Activated naive CD4-positive, alpha-beta T cell treated with anti-CD3 and anti-CD28 coated beads, Interleukin-2, amount 50 U/mL, for 16 hours (primary cell): ENCODE measurements around the gene C1orf122.

Experiments
- DNase-seq: peaks from one replicate; pipeline ENCODE4 v3.0.0-alpha.2; 2020

The C1orf122 gene

DNA sequence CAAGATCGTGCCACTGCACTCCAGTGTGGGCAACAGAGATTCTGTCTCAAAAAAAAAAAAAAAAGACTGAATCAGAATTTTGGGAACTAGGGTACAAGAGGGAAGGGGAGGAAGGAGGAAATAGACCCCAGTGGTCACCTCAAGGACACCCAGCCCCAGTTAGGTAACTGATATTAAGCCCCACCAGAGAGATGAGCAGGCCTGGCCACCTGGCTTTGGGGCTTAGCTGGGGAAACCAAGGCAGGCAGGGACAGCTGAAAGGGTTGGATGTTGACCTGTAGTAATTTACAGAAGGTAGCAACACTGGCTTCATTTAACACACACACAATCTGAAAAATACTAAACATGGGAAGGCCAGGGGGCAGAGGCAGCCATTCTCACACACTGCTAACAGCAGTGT lies 5.2 kb upstream of the C1orf122 start:
- no peak for DNase-seq

DNA sequence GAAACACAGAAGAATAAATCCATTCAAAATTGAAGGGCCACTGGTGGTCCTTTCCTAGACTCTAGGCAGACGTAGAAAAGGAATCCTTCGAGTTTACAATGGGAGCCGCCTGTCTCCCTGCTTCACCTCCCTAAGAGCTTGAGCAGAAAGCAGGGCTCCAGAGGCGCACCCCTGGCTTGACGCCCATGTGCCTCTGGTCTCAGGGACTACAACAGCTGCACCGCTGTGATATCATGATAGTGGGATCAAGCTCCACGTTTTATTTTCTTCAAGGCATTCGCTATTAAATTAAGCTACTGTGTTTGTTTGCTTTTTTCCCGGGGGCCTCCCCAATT lies 403 bp upstream of the C1orf122 start:
- no peak for DNase-seq

DNA sequence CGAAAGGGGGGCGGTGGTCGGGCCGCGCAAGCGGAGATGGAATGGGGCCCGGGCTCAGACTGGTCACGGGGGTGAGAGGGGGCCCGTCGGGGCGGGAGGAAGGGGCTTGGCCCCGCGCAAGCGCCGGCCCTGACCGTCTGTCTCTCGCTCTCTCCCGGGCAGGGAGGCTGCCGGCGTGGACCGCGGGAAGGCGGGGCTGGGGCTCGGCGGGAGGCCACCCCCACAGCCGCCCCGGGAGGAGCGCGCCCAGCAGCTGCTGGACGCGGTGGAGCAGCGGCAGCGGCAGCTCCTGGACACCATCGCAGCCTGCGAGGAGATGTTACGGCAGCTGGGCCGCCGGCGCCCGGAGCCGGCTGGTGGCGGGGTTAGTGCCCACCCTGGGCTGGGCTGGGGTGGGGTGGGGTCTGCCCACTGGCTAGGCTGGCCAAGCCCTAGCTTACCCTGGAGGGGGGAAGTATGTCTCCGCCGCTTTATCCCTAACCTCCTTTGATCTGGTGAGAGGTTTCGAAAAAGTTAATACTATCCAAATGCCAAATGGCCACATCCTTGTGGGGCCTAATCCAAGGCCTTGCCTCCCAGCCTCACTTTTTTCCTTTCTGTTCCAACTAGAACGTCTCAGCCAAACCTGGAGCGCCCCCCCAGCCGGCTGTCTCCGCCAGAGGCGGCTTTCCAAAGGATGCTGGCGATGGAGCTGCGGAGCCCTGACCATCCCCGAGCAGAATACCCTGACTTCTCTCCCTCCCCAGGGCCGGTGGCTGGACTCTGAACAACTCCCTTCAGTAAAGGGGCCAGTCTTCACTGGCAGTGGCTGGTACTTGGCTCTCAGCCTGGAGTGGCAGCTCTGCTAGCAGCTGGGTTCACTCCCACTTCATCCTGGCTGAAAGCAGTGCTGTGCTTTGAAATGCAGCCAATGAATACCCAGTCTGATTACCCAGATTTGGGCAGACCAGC lies 1.1 kb downstream of the C1orf122 start:
- peak; percentile 40 for DNase-seq

DNA sequence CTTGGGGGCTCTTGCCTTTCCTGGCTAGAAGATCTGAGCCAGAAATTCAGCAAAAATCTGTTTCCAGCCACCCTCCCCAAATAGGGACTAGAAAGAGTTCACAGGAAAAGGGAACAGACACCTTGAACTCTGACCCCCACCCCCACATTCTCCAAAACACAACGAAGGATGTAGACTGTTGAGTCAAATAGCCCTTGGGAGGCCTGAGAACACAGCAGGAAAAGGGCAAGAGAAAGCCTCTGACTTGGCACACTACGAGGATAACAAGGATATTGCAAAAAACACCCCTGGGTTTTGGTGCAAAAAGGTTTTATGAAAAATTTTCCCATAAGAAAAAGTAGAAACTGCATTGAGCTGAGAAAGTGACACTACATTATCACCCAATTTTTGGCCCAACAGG lies 2.4 kb downstream of the C1orf122 start:
- no peak for DNase-seq

DNA sequence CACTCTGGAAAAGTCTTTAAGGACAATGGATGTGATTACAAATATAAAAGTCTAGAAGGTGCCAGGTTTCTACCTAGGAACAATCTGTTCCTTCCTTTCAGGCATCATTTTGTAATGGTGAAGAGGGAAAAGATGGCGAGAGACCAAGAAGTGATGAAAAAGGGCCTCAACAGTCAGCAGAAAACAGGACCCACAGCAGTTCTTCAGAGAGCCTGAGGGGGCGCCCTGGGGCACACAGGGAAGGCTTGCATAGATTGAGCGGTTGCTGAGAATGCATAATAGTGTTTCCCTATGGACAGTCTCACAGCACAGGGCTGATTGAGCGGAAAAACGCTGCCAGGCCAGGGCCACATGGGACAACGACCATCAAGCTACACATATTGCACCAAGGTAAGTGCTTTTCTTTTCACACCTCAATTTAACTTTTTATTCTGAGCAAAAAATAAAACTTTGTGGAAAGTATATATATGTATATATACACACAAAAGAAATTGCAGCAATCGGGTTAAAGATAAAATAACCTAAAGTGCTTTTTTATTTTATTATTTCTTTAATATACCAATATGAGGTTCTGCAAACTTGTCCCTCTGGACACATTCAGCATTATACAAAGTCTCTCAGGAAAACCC lies 3.6 kb downstream of the C1orf122 start:
- DNase-seq = peak; percentile 67

DNA sequence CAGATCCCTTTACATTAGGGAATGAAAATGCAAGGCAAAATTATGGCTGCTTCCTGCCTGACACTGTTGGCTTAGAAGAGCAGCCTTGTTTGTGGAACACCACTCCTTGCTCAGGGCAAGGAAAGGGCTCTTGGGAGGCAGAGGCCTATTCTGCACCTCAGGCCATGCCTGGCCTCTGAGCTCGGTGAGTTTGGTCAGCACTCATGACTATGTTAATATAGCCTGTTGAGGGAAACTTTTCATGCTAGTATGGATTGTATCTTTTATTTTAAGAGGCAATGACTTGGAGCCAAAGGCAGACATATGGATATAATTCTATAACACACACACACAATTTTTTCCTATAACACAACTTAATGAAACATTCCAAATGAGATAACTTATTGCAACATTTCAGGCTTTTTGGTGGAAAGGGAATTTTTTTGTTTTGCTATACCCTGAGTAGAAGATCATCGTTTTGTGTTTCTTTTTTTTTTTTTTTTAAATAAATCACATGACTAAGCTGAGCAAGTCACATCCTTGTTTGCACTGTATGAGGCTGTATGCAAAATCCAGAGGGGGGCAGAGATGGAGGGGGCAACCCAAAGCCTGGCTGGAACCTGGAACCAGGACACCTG lies 6.0 kb downstream of the C1orf122 start:
- no peak for DNase-seq

DNA sequence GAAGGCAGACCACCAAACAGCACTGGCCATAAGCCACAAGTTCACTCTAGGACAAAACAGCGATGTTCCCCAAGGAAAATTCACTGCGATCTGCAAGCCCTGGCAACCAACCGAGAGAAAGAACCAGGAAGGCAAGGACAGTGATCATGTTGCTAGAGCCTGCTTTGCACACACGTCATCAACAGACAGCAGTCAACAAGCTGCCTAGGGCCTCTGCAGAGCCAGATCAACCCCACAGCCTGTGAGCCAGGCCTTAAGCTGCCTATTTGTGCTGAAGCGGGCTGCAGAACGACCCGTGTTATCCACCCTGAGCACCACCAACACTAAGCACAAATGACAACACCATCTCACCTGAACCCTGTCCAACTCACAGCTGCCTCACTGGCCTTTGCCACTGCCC lies 6.7 kb downstream of the C1orf122 start:
- DNase-seq = no peak

DNA sequence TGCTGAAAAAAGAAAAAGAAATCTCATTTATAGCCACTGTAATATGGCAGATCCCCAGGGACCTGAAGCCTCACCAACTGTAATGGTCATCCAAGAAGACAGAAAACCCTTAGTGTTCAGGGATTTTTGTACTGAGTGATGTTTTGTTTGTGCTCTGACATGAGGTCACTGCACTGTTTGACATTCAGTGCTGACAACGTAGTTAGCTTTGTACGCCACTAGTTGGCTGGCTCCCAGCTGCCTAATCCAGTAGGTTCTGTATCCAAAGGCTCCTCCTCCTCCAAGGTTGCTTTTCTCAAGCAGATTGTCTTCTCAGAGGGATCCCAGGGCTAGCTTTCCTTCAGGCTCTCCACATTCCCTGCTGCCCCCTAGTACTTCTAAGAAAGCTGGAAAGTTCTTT lies 9.9 kb downstream of the C1orf122 start:
- DNase-seq = no peak

DNA sequence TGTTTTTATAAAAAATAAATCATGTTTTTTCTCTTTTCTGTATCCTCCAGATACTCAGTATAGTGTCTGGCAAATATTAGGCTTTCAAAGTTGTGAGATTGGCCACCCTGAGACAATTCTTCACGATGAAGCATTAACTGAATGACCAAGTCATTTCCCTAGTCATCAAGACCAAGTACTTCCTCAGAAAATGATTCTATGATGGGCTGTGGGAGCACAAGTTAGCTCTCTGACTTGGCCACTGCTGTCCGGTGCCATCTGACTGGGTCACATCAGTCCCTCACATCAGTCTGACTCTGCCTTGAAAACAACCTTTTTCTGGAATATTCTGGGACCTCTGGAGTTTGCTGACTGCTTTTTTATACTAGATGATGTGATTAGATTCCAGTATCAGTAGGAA lies 13.9 kb downstream of the C1orf122 start:
- DNase-seq = no peak

DNA sequence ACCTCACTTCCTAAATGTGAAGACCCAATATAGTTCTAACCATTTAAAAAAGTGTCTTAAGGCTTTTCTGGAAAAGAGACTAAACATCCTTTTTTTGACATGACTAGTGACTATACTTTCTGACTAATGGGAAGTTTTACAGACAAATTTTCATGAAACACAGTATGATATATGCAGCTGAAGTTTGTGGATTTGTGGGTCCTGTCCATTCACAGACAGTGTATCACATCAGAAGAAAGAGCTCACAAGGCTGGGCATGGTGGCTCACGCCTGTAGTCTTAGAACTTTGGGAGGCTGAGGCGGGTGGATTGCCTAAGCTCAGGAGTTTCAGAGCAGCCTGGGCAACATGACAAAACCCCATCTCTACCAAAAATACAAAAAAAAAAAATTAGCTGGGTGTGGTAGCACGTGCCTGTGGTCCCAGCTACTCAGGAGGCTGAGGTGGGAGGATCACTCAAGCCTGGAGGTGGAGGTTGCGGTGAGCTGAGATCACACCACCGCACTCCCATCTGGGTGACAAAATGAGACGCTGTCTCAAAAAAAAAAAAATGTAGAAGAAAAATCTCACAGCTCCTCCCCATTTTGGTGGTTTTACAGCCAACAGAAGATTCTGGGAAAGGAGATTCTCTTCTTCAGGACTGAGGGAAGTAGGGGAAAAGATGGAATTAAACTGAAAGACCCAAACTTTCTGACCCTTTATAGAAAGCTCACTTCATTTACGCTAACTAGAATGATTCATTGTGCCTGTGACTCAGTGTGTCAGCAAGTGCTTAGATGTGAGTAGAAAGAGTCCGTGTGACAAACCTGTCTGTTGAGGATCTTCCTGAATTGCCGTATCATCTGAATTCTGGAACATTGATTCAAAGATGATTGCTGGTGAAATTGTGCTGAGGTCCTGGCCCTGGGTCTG lies 15.6 kb downstream of the C1orf122 start:
- no peak for DNase-seq

DNA sequence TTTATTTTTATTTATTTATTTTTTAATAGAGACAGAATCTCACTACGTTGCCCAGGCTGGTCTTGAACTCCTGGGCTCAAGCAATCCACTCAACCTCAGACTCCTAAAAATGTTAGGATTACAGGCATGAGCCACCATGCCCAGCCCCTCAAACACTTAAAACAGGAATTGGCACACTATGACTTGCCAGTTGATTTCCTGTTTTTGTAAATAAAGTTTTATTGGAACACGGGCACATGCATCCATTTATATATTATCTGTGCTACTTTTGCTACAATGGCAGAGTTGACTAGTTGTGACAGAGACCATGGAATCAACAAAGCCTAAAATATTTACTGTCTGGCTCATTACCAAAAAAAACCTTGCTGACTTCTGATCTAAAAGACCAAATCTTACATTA lies 16.4 kb downstream of the C1orf122 start:
- no peak for DNase-seq

DNA sequence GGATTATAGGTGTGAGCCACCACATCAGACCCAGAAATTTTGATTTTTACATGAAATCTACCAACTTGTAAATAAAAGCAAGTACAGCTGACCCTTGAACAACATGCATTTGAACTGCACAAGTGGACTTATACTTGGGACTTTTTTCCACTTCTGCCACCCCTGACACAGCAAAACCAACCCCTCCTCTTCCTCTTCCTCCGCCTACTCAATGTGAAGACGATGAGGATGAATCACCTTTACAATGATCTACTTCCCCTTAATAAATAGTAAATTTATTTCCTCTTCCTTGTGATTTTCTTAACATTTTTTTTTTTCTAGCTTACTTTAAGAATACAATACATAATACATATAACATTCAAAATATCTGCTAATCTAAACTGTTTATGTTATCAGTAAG lies 17.9 kb downstream of the C1orf122 start:
- DNase-seq = no peak

DNA sequence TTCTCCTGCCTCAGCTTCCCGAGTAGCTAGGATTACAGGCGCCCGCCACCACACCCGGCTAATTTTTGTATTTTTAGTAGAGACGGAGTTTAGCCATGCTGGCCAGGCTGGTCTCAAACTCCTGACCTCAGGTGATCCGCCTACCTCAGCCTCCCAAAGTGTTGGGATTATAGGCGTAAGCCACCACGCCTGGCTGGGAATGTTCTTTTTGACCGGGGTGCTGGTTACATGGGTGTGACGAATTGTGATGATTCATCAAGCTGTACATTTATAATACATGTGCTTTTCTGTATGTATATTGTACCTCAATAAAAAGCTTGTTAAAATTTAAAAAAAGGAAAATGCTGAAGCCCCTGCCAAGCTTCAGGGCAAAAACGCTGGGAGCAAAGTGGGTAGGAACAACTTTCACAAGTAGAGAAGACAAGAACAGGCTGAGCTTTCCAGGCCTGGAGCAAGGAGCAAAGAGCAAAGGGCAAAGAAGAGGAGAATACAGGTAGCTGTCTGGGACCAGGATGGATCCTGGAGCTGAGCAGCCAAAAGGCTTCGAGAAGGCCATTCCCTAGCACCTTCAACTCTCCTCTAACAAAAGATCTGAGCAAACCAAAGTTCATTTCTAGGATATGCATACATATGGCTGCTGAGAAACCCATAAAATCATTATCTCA lies 21.0 kb downstream of the C1orf122 start:
- DNase-seq = no peak

DNA sequence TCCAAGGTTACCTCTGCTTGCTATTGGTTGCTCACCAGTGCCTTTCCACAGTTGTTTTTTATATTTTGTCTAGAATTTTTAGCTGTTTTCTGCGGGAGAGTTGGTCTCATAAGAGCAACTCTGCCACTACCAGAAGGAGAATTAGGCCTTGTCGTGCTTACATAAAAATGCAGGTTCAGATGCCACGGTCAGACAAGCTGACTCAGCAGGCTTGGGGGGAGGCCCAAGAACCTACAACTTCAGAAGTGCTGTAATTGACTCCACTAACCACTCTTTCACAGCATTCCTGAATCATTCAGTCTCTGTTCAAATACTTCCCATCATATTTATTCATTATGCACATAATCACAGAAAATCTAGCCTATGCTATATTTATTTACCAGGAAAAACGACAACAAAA lies 23.5 kb downstream of the C1orf122 start:
- DNase-seq = no peak

DNA sequence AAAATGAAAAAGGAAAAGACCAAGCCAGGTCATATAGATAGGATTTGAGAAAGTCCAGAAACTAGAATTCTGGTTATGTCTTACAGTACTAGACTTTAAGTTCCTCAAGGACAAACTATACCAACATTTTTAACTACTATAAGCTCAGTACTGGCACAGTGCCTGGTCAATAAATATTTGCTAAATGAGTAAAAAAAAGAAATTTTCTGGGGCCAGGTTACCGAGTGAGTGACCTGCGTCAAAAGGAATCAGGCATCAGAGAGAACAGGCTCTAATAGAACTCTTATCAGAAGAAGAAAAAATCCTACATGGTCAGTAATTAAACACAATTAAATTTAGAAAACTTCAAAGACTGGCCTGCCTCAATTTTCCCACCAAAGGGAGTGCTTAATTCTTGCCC lies 24.2 kb downstream of the C1orf122 start:
- DNase-seq = no peak

DNA sequence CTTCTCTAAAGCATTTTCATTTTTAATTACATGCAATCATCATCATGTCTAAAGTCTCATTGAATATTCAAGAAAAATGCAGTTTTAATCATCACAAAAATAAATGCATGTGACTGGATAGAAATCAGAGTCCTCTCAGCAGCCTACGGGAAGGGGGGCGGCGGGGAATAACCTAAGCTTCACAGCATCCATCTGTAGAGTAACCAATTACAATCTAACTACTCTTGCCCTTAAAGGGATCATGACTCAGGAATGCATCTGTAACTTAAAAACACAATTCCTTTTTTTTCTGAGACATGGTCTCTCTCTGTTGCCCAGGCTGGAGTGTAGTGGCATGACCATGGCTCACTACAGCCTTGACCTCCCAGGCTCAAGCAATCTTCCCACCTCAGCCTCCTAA lies 29.2 kb downstream of the C1orf122 start:
- DNase-seq = no peak

DNA sequence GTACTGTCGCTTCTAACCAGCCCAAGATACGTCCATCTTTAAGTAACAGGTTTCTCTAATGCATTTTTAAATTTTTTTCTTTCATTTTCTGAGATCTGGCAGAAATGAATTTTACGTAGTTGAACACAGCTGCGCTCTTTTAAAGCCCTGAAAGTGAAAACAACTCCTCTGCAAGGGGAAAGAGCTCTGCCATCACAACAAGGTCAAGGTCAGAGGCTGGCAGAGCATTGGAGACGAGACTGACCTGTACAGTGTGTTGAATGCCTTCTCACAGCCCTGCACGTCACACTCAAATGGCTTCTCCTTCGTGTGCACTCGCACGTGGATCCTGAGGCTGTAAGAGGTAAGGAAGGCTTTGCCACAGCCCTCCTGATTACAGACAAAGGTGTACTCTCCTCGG lies 32.1 kb downstream of the C1orf122 start:
- no peak for DNase-seq

DNA sequence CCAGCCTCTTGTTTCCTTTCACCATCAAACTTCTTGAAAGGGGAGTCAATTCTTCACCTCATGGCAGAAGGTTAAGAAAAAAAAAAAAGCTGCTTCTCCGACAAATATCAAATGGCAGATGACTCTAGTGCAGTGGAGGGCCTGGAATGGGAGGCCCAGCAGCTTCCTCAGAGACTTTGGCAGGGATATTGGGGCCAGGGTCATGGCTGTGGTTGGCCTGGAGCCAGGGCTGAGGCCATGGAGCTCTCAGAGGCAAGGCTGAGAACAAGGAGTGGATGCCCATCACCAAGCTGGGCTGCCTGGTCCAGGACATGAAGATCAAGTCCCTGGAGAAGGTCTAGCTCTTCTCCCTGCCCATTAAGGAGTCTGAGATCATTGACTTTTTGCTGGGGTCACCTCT lies 33.1 kb downstream of the C1orf122 start:
- DNase-seq = no peak

DNA sequence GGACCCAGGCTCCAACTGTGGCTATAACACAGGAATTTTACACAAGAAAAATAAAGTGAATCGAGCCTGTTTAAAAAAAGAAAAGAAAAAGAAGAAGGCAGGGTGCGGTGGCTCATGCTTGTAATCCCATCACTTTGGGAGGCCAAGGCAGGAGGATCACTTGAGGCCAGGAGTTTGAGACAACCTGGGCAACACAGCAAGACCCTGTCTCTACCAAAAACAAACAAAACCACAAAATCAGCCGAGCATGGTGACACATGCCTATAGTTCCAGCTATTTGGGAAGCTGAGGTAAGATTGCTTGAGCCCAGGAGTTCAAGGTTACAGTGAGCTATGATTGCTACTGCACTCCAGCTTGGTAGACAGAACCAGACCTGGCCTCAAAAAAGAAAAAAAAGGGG lies 34.1 kb downstream of the C1orf122 start:
- DNase-seq = no peak

DNA sequence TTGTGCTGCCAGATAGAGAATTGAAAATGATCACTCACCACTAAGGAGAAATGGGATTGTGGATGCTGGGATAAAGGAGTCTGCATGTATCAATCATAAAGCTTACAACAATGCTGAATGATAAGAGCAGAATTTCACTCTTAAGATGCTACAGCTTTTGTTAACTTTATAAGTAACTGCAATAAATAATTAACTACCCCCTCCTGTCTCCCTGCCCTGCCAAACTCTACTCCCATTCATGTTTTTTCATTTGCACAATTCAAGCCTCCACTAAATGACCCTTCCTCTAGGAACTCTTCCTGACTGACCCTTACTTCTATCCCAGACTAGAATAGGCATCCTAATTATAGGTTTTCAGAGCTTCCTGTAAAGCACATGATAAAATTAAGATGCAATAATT lies 36.9 kb downstream of the C1orf122 start:
- no peak for DNase-seq

DNA sequence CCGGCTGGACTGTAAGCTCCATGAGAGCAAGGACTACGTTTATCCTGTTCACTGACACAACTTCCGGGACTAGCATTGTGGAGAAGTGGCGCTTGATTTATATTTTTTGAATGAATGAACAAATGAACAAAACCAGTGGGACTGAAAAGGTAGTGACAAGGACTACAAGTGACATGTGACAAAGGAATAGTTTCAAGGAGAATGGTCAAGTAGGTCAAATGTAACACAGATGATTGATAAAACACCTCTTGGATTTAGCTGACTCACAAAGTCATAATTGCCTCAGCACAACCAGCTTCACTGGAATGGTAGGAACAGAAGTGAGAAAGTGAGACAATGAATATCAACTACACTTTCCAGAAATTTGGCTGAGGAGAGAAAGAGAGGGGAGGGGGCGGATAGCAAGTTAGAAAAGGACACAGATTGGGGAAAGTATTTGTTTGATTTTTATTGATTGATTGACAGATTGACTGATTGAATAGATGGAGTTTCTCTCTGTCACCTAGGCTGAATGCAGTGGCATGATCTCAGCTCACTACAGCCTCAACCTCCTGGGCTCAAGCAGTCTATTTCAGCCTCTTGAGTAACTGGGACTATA lies 37.6 kb downstream of the C1orf122 start:
- DNase-seq = no peak

DNA sequence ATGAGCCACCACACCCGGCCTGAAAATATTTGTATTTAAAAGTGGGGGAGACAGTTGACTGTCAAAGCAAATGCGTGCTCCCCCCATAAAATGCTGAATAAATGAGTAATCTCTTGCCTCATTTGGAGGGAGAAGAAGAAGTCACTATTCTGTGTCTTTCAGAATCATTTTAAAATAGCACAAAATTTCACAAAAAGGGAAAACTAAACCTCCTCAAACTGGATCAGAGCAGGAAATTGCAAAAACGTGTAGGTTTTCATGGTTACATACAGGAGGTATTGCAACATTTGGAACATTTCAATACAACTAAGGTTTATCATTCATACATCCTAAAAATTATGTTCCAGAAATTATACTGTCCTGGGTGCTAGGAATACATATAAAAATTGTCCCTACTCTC lies 38.2 kb downstream of the C1orf122 start:
- no peak for DNase-seq
